Dermis microvascular lymphatic vessel endothelial cell (primary cell): ENCODE measurements around the gene MAP6. TPM values are rescaled to one million over a fixed set of nuclear protein-coding genes. Genes with fewer than 3 reads are reported as not detected.

Source experiments
- DNase-seq, 2 donors: peaks; one replicate each; pipeline versions ENCODE4 v3.0.0 to v3.0.0-alpha.2; 2010; ENCODE audit warnings: low read depth in 2 of 2
- total RNA-seq: library from RNA; depleted of rRNA; stranded (reverse); fragments of >200 nt; gene quantifications from 2 replicates; pipeline ENCODE4 v1.2.1, GENCODE V29; 2014

MAP6 gene
- total RNA-seq, 1 donor from 2014 or later = 0.26 TPM

DNA sequence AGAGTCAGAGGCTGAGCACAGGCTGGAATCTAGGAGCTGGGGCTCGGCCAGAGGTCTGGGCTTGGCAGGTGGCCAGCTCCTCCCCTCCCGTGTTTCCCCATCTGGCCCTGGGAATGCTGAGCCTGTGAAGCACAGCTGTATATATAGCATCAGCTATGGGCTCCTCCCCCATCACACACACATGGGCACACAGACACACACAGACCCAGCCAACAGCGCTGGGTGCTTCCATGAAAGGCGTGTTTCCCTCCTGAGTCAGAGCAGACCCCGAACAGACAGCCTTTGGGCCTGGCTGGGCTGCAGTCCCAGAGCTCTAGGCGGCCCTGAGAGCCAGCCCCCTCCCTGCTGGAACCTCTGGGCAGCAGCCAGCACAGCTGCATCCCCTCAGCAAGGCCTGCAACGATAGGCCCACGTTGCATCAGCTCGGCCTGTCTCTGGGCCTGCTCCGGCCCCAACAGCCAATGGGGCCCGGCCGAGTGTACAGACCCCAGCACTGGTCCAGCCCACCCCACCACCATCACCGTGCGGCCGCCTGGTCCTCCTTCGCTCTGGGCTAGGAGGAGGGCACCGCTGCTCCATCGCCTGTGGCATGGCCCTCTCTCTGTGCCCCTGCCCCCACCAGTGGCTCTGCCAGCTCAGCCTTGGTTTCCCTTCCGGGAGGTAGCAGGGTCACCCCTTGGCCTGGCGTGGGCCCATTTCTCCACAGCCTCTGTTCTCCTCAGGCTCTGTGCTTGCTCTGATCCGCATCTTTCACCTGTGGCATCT is 114.4 kb downstream of the MAP6 start:
- DNase-seq = peak; percentile 99

DNA sequence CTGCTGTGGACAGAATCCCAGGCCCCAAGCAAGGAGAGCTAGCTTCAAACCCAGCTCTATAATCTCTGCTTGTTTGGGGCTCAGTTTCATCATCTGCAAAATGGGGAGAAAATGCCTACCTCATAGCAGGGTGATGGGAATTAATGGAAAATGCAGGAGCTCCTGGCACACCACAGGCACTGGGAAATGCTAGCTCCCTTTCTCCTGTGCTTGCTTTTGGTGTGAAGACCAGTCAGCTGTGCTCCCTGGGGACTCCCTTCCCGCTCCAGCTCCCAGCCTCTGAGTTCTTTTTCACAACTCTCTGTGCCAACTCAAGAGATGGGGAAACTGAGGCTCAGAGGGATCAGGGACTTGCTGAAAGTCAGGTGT is 115.0 kb downstream of the MAP6 start:
- no peak for DNase-seq

DNA sequence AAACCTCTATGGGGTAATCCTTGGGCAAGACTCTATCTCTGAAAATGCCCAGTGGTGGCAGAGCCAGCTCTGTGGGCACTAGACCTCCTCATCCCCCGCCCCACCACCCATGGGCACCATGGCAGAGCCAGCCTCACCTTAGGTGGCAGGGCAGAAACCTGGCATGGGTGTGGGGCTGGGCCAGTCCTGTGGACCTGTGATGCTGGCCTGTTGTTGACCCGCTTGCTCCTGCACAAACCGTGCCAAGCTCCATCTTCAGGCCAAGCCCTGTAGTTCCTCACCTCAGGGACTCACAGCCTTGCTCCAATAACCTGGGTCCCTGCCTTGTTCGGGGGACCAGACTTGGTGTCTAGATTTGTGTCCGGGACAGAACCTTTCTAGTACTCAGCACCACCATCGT is 115.7 kb downstream of the MAP6 start:
- no peak for DNase-seq

DNA sequence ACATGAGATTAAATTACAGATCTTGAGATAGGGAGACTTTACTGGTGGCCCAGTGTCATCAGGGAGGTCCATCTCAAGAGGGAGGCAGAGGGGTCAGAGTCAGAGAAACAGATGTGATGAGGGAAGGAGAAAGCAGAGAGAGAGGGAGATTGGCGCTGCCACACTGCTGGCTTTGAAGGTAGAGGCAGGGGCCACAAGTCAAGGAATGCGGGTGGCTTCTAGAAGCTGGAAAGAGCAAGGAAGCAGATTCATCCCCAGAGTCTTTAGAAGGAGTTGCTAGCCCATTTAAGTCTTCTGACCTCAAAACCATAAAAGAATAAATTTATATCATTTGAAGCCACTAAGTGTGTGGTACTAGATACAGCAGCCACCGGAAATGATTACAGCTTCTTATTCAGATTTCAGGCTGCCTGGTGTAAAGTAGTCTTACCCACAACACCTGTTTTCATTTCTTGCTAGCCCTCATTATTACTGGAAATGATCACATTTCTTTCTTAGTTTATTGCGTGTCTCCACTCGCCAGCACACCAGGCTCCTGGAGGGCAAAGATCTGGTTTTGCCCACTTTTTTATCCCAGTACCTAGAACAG is 119.4 kb downstream of the MAP6 start:
- DNase-seq = no peak

DNA sequence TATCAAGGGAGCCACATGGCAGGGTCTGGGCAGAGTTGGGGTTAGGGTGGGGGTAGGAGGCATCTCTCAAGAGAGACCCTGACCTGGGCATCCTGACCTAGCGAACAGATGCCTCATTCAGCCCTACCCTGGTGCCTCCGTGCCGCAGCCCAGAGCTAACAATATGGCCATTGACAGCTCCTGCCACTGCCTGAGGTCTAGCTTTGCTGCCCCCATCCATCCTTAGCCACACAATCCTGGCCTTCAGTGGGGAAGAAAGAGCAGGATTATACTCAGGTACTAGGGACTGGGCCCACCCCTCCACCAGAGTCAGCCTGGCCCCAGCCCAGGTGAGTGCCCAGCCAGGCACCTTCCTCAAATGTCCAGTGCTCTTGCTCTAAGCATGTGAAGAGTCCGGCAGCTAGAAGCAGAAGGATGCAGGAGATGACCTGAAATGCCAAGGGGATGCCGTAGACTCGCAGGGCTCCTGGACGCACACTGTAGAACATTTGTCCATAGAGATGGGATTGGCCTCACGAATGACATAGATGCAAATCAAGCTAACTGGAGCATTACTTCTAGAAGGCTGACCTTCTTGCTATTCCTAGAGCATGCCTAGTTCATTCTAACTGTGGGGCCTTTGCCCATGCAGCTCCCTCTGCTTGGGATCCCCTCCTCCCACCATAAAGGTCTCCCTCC is 120.1 kb downstream of the MAP6 start:
- DNase-seq = no peak

DNA sequence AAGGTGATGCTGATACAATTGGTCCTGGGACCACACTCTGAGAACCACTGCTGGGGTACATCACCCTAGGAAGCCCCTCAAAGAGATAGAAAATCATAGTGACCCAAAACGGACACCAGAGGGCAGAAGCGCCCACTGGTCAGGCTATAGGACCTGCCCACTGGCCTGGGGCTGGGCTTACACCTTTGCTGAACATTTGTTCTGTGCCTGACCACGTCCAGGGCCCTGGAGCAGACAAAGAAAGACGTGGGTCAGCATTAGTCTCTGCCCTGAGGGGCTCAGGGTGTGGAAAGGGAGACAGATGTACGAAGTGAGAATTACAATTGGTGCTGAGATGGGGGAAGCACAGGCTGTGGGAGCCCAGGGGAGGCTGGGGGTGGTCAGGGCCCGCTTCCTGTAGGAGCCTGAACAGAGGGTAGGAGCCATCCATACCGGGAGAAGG is 121.2 kb downstream of the MAP6 start:
- DNase-seq = peak; percentile 61 to 76

DNA sequence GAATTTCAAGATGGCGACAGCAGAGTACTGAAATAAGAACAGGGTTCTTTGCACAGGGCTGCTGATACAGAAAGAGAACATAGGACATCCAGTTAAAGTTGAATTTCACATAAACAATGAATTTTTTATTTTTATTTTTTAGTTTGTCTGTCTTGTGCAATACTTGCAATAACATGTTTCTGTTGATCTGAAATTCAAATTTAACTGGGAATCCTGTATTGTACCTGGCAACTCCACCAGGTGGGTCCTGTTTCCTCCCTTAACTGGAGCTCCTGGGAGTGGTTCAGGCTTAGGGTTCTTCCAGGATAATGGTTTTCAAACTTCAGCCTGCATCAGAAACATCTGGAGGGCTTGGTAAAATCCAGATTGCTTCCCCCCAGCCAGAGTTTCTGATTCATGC is 121.7 kb downstream of the MAP6 start:
- no peak for DNase-seq

DNA sequence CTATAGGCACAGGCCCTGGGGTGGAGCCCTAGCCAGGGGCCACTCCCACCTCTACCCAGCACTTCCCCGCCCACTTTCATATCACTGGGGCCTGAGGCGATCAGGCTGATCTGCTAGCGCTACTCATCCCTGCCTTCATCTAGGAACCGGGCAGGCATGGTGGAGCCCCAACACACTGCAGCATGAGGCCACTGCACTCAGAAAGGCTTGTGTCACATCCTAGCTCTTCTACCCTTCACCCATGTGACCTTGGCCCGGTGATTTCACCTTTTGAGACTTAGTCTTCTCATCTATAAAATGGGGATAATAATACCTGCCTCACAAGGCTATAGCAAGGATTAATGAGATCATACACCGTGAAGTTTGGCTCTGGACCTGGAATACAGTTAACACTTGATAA is 125.0 kb downstream of the MAP6 start:
- no peak for DNase-seq

DNA sequence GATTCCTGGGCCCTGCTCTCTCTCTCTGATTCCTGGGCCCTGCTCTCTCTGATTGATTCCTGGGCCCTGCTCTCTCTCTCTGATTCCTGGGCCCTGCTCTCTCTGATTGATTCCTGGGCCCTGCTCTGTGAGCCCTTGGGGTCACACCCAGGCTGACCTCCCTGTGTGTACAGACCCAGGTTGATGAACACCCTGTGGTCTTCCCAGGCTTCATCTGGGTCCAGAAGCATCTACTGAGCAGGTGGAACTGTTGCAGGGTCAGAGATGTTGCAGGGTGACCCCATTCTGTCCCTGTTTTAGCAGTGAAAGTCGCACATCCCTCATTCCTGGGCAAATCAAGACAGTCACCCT is 126.8 kb downstream of the MAP6 start:
- no peak for DNase-seq

DNA sequence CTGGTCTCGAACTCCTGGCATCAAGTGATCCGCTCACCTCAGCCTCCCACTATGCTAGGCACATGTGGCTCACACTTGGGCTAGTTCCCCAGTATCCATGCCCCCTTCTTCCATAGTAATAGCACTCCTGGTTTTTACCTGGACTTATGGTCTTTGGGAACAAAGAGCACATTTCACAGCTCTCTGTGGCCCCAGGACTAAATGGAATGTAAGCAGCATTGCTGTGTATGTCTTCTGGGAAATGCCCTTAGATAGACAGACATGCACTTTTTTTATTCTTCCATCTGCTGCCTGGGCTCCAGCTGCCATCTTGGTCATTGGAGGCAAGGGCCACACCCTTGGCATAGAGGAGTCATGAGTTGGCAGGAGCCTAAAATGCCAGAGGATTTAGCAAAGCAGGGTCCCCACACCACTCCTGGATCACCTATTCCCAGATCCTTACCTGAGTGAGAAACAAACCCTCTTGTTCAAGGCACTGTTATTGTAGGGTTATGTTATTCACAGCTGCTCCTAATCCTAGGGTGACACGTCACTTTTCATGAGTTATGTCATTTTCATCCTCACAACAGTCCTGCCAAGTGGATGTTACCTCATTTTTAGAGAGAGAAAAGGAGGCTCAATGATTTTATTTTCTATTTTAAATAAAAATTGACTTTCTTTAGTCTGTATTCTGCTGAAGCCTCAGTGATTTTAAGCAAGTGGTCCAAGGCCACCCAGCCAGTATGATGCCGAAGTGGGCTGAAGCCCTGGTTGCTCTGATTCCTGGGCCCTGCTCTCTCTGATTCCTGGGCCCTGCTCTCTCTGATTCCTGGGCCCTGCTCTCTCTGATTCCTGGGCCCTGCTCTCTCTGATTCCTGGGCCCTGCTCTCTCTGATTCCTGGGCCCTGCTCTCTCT is 127.4 kb downstream of the MAP6 start:
- DNase-seq = no peak

DNA sequence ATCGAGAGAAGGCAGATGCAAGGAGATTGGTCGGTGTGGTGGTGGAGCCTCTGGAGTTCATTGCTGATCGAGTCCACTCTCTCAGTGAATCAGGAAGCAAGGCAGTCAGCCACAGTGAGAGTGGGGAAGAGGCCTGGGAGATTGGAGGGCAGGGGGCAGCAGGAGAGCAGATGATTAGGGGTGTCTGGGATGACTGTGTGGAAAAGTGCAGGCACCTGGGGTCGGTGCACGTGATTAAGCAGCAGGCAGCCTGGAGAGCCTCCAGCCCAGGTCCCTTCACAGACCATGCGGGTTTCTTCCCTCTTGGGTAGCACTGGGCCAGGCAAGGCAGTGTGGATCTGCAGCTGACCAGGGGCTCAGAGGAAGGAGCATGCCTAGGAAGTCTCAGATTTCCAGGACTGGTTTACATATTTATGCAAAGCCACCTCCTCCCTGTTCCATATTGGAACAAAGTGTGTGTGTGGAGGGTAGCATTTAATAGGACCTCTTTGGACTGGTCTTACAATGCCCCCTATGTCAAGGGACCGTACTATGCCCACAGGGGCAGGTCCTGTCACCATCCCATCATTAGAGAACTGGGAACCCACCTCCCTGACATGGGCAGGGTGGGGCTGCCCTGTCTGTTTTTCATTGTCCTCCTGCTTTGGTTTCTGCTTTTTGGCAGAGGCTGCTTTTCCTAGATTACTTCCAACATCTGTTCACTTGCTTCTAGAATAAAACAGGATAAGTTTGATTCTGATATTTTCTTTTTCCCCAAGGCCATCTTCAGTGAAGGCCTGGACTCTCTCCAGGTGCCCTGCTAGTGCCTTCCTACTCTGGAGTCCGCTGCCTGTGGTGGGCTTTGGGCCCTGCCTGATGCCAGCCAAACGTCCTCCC is 129.1 kb downstream of the MAP6 start:
- no peak for DNase-seq

DNA sequence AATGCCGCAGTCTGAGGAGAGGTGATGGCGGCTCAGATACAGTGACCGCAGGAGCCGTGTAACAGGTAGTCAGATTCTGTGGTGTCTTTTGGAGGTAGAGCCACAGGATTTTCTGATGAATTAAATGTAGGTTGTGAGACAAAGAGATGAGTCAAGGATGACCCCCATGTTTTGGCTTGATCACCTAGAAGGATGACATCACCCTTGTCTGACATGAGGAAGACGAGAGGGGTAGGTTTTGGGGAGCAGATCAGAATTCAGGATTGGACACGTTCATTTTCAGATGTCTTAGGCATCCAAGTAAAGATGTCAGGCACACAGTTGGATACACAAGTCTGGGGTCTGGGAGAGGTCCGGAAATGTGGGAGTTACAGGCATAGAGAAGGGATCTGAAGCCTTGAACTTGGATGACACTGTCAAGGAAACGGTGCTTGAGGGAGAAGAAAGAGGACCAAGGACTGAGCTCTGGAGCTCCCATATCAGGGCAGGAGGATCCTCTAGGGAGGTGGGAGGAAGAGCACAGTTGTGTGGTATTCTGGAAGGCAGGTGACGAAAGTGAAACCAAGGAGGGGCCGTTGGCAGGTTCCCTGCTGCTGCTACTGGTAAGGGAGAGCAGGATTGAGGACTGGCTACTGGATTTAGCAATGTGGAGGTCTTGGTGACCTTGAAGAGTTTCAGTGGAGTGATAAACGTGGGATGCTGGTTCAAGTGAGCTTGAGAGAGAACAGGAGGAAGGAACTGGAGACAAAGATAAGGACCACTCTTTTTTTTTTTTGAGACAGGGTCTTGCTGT is 130.5 kb downstream of the MAP6 start:
- no peak for DNase-seq

DNA sequence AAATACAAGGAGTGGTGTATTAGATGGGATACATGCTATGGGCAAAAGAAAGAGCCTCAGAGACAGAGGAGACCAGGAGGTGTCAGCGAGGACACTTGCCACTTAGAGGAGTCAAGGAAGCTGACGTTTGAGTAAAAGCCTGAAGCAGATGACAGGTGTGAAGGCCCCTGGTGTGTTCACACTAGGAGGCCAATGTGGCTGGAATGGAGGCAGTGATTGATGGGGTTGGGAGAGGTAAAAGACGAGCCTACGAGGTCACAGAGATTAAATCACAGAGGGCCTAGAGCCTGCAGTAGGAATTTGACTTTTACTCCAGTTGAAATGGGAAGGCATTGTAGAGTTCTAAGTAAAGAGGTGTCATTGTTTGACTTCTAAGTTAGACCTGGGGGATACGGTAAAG is 131.1 kb downstream of the MAP6 start:
- no peak for DNase-seq

Other genes with a start within 250 kb of the MAP6 start
- gene KLHL35, start 235.8 kb downstream of the MAP6 start, total RNA-seq = 1.0 and 2.4 TPM in 2 replicates
- 9.8 and 21.0 TPM in 2 replicates for gene GDPD5, start 143.1 kb downstream of the MAP6 start, total RNA-seq
- gene SERPINH1, start 106.8 kb downstream of the MAP6 start, total RNA-seq = 328 and 388 TPM in 2 replicates
- gene MOGAT2, start 48.8 kb upstream of the MAP6 start, total RNA-seq = not detected in 2 replicates
- gene DGAT2, start 99.7 kb upstream of the MAP6 start, total RNA-seq = 1.3 TPM in 2 replicates
- gene UVRAG, start 146.2 kb upstream of the MAP6 start, total RNA-seq = 49.0 and 52.2 TPM in 2 replicates